CD4-positive, alpha-beta T cell treated with Interleukin-12 subunit alpha and Interleukin-12 subunit beta, for 1 hour (primary cell): ENCODE results near the gene PEX11B.
"Not testable (repeated sequence)": the region's sequence is repeated elsewhere in the genome, so short reads cannot be mapped to it uniquely, and the experiment has no call there.

Experiments used
- DNase-seq: peaks from one replicate; pipeline ENCODE4 v3.0.0-alpha.2; 2020

The PEX11B gene

DNA sequence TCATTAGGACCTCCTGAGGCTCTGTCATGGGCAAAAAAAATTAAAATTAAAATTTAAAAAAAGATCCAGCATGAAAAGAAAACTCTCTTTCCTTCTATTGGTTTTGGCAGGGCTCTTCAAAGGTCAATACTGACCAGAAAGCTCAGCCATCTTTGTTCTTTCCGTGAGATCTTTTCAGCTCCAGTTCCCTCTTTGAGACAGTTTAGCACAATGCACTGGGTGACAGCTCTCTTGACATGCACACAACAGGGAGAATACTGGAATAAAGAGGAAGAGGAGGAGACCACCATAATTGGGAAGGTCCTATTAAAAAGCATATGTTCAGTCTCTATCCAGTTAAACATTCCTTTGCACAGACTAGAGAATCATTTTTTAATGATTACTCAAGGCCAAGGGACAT is 33.0 kb upstream of the PEX11B start:
- DNase-seq = no peak

DNA sequence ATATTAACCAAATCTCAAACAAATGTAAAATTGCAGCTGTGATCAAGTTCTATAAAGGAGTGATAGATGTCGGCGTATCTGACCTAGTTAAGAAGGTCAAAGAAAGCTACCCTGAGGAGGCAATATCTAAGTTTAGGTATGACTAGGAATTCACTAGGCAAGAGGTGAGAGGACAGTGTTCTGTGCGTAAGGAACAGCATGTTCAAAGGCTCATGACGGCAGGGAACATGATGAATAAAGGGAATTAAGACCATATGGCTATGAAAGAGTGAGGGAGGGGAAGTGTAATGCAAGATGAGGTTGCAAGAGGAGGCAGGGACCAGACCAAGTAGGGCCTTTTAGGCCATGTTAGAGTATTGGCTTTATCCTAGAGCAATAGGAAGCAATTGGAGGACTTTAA is 30.7 kb upstream of the PEX11B start:
- DNase-seq = no peak

DNA sequence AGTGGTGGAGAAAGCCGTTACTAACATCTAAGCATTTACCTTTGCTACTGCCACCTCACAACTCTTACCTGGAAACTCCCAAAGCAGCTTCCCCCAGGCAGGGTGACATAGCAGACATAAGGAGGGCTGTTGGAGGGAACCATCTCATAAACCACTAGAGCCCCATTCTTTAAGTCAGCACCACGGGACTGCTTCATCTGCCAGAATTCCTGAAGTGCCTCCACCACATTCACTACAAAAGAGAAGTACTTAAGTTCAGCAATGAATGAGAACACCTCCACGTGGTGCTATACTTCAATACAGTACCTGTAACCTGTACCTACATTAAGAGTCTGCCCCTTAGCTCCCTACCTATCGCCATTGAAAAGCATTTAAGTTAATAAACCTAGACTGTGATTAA is 29.0 kb upstream of the PEX11B start:
- DNase-seq = no peak

DNA sequence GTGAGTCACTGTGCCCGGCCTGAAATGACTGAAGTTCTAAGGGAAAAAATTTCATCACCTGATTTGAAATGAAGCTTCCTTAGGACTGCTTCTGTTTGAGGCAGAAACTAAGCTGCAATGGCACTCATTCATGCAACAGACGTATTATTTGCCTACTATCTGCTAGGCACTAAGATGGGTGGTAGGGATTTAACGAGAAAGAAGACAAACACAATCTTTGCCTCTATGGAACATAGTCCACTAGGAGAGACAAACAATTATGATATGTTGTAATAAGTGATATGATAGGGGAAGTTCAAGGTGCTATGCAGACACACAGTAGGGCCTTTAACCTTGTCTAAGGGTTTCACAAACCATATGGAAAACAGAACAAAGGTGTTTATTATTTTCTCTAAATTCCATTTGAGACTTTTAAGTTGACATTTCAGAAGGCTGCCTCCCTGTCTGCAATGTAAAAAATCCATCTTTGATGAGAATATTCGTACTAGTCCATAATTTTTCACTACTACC is 28.0 kb upstream of the PEX11B start:
- no peak for DNase-seq

DNA sequence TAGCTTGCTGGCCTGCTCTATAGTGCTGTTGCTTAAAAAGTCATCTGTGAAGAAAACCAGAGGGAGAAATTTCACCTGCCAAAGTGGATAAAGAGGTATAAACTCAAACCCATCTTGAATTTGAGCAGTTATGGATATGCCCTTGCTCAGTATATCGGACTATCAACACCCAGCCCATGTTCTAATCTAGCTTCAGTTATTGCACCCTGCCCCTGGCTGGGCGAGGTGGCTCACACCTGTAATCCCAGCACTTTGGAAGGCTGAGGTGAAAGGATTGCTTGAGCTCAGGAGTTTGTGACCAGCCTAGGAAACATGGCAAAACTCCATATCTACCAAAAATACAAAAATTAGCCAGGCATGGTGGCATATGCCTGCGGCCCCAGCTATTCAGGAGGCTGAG is 26.0 kb upstream of the PEX11B start:
- DNase-seq = no peak

DNA sequence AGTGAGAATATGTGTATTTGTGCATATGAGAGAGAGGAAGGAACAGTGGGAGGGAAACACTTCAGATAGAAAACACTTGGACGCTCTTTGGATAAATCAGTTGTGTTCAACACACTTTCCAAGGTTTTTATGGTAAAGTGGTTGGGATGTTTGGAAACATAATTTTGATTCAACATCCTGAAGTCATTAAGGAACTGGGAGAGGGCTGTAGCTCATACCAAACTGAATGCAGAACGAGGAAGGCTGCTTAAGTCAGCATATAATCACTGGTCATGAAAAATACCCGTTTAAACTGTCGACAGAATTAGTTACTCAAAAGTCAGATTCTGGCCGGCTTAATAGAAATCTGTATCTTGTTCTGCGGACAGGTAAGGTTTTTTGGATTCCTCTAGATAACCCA is 24.4 kb upstream of the PEX11B start:
- DNase-seq = no peak

DNA sequence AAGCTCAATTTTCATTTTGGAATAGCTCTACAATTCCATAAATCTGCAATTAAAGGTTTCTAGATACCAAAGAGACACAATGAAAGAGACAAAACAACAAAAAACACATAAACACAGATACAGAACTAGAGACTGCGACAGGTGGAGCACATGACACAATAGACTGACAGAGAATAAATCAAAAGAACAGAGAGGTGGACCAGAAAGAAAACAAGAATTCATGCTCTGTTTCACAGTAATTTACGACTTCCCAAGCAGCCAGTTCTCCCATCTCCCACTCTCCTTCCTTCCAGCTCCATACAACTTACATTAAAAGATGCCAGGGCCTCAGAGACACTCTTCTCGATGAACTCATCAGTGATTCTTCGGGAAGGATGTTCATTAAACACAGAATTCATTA is 23.9 kb upstream of the PEX11B start:
- DNase-seq = no peak

DNA sequence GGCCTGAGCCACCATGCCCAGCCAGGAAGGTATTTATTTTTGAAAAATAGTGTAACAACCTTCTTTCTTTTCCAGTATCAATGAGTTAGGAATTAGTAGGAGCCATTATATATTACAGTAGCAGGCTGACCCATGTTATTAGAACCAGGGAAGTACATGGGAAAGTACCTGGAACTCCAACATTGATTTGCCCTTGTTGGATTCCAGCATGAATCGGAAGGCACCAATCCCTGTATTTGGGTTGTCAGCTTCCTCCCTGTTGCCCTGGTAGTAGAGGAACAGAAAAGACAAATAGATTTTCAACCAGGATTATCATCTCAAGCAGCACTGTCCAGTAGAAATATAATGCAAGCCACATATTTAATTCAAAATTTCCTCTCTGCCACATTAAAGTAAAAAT is 18.9 kb upstream of the PEX11B start:
- DNase-seq = no peak

DNA sequence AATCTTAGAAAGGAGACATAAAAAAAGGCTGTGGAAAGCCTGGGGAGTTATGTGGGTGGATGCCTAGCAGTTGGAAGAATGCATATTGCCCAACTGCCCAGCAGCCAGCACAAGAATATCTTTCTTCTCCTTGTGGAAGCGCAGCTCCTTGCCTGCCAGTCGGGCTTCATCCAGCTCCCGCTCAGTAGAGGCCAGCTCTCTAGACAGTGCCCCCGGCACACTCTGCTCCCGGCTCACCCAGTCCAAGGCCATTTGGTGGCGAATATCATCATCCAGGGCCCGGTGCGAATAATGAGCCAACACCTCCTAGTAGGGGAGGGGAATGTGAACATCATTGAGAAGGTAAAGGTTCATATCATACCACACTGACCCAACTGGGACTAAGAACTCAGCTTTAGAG is 17.7 kb upstream of the PEX11B start:
- no peak for DNase-seq

DNA sequence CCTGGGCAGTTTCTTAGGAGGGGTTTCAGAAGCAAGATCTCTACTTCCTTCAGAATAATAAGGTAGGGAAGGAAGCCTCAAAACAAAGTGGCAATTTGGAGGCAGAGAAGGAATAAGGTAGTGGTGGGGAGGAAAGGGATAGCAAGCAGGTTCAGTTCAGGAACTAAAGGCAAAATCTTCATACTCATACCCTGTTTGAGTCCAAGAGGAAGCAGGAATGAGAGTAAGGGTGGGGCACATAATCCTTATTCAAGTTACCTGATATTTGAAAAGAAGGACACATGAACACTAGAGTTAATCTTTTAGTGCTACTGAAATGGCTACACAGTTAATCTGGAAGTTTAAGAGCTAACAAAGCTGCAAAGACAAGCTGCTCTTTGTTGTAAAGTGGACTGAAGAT is 17.2 kb upstream of the PEX11B start:
- no peak for DNase-seq

DNA sequence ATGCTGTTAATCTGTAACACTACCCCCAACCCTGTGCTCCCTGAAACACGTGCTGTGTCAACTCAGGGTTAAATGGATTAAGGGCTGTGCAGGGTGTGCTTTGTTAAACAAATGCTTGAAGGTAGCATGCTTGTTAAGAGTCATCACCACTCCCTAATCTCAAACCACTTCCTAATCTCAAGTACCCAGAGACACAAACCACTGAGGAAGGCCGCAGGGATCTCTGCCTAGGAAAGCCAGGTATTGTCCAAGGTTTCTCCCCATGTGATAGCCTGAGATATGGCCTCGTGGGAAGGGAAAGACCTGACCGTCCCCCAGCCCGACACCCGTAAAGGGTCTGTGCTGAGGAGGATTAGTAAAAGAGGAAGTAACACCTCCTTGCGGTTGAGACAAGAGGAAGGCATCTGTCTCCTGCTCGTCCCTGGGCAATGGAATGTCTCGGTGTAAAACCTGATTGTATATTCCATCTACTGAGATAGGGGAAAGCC is 14.0 kb upstream of the PEX11B start:
- peak; percentile 57 for DNase-seq

DNA sequence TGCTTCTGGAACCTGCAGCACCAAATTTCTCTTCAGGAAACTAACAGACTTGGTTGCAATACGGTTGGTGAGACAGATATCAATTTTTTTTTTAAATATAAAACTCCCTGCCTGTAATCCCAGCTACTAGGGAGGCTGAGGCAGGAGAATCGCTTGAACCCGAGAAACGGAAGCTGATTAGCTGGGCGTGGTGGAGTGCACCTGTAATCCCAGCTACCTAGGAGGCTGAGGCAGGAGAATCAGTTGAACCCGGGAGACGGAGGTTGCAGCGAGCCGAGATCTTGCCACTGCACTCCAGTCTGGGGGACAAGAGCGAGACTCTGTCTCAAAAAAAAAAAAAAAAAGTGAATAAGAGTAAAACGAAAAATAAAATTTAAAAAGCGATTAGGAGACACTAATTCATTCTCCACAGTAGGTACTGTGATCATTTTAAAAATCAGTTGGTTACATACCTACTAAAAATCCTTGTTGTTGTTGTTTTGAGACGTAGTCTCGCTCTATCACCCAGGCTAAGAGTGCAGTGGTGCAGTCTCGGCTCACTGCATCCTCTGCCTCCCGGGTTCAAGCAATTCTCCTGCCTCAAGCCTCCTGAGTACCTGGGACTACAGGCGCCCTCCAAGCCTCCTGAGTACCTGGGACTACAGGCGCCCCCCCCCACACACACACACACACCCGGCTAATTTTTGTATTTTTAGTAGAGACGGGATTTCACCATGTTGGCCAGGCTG is 9.6 kb upstream of the PEX11B start:
- DNase-seq = peak; percentile 15

DNA sequence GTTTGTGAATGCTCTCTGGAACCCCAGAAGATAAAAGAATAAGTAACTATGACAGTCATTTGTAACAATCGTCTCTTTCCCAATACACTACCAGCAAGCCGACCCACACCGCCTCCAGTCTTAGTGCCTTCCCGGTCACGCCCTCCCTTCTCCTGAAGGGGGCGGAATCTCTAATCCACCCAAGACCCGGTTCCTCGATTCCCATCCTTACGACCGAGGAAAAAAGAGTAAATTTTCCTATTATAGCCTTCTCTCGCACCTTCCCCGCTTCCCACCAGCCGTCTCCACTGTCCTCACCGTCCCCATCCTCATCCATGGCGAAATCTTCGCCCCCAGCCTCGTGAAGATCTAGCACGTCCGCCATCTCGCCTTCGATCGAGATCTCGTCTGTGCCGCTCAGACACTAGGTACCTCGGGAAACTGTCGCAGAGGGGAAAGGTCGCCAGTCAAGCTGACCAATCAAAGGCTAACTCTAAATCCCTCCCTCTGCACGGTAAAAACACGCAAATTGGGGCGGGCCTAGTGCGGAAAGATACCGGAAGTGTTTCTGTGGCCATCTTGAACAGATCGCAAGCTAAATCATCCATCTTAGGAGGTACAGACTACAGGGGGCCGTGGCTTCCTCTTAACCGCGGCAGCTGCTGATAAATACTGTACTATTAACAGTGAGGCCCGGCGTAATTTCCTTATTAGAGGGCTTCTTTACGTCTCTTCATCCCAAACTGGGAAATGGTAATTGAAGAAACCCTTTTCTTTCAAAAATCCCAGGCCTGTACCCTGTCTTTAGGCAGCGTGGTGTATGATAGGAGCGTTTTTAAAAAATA is 8.8 kb upstream of the PEX11B start, which contains the start of gene RBM8A:
RBM8A (minus strand) TSS at position 422 of the 824 bp plus-strand sequence; CDS start at position 364, 58 bp downstream.
- DNase-seq = peak; percentile 98

DNA sequence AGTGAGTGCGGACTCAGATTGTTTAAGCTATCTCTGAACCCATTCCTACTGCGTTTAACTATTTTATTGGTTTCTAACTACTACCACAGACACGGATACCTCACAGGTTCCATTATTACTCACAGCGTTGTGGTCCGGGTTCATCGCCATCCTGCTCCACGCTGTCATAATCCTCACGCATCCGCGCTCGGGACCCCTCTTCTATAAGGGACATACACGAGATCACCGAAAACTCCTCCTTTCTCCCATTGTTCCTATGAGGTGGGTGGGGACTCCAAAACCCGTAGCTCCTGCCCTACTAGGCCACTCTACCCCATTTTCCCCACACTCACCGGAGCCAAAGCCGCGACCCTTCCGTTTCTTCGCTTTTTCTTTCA is 8.2 kb upstream of the PEX11B start:
- no peak for DNase-seq

DNA sequence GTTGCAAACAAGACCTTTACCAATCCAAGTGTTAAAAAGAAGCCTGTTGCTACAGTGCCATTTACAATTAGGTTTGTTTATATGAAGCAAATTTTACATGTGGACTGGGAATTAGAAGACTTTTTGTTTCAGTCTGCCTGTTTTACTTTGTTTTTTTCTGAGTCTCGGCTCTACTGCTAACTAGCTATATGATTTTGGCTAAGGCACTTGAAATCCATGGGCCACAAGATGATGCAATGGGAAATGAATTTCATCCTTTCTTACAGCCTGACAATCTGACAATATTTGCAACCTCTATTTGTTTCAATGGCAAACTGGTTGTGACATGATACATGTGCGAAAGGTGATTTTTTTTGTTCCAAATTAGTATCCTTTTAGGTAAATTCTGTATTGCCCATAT is 3.7 kb upstream of the PEX11B start:
- DNase-seq = no peak

DNA sequence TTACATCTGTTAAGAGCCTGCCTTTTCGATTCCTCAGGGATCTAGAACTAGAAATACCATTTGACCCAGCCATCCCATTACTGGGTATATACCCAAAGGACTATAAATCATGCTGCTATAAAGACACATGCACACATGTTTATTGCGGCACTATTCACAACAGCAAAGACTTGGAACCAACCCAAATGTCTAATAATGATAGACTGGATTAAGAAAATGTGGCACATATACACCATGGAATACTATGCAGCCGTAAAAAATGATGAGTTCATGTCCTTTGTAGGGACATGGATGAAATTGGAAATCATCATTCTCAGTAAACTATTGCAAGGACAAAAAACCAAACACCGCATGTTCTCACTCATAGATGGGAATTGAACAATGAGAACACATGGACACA is 1.8 kb upstream of the PEX11B start:
- not testable (repeated sequence) for DNase-seq

DNA sequence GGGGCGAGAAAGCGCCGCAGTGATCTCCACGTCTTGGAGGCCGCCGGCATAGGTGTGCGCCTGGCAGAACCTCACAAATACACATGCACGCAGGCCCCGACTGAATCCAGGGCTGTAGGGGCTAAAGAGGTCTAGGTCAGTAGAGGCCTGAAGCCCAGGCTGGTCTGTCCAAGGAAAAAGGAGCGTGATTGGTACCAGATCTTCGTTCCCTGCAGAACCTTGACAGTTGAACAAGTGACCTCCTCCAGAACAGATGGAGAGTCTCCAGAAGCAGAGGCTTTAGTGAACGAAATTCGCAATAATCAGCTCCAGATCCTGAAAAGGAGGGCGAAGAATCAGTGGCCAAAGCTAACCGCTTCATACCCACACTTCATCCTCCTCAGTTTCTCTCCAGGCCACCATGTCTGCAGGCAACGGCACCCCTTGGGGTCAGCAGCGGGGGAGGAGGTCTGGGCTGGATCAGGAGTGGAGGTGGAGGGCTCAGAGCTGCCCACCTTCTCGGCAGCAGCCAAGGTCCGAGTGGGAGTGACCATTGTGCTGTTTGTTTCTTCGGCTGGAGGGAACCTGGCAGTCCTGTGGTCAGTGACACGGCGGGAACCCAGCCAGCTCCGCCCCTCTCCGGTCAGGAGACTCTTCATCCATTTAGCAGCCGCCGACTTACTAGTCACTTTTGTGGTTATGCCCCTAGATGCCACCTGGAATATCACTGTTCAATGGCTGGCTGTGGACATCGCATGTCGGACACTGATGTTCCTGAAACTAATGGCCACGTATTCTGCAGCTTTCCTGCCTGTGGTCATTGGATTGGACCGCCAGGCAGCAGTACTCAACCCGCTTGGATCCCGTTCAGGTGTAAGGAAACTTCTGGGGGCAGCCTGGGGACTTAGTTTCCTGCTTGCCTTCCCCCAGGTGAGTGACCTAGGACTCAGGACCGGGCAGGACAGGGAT is 749 bp upstream of the PEX11B start:
- peak; percentile 20 for DNase-seq

DNA sequence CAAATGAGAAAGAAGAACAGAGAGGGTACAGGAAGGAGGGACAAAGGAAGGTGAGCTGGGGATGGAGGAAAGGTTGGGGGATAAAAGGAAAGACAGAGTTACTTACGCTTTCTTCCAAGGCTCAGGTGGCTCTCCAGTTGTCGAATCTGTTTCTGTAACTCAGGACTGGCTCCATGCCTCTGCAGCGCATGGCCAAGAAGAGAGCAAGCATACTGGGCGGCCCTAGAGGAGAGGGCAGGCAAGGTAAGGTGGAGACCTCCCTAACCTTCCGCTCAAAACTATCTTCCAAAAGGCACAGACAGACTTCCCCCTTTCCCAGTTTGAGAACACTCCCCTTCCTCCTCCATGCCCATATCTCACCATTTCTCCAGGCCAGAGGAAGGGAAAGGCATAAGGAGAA is 922 bp downstream of the PEX11B start:
- no peak for DNase-seq

DNA sequence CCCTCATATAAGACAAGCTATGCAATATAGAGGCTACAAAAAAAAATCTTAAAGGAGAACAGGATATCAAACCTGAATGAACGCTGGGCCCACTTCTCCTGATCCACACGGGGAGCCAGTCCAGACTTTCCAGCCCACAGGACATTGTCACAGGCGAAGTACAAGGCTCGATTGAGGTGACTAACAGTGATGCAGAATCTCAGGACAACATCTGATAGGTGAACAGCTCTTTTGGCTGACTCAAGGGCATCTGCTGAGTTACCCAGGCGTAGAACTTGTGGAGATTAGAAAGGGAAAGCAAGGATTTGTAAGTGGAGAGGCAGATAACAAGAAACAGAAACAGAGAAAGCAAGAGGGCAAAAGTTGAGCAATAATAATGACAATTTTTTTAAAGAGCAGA is 1.8 kb downstream of the PEX11B start:
- DNase-seq = no peak

DNA sequence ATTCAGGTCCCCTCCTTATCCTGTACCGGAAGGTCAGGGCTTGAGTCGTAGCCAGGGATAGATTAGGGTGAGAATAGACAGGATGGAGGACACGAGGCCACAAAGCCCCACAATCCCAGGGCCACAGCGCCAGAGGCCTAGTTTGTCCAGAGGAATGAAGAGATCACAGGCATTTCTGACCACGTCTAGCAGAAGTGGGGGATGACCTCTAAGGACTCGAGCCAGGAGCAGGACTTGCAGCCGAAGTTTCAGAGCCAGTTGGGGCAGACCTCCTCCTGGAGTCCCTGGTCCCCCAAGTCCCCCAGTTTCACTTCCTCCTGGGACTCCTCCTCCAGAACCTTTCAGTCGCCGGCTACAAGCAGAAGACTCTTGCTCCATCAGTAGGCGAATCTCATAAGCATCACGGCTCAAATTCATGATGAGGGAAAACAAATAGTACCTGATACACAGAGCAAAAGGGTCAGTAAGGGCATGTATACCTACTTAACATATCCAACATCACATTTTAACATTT is 6.3 kb downstream of the PEX11B start:
- DNase-seq = no peak

DNA sequence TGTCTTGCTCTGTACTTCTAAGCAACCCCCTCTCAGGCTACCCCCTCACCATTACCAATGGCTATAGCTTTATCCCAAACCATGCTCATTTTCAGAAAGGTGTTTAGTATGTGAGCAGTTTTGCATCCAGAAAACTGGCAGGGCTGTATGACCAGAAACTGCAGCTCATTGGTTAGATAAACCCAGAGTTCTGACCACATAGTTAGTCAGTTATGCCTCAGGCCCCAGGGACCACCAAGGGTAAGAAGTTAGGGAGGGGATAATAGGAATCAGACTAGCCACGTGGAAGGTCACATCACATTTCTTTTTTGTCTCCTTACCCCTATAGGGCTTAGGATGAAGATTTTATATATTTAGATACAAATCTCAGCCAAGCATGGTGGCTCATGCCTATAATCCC is 9.9 kb downstream of the PEX11B start:
- no peak for DNase-seq

DNA sequence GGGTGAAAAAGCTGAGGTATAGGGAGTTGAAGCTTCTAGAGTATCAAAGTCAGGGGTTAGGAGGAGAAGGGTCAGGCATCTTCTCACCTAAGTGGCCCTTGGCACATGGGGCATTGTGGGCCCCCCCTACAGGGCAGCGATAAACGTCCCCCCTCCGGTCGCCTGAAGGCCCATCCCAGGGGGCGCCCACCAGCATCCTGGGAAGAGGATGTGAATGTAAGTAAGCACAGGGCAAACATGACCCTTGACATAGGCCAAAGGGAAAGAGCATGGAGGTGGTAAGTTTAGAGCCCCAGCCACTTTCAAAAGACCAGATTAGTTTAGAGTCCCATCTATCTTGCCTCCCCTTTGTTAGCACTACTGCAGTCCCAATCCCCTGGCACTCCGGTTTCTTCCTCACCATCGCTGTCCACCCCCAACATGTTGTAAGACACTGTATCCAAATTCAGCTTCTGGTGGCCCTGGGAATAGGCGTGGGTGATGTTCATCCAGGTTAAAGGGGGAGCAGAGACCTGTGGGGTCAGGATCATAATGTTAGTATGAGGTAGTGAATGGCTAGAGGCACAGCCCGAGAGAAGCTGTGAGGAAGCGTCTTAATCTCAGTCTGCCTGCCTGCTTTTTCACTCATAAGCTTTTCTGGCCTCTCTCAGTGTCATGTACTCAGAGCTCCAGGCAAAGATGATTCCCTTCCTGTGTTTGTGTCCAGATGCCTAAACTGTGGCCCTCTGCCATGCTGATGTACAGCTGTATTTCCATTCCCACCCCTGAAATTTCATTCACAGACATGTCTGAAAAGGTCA is 11.4 kb downstream of the PEX11B start:
- DNase-seq = no peak
